Measurements from ENCODE around the gene APOL1.
A peak's percentile ranks its signal among the peaks of the same experiment; 100 is the strongest.

APOL1 gene

GRCh38 chr22:36284171-36284571, 31.2 kb downstream of the APOL1 start:
- TF ChIP-seq CTCF (IDR thresholded peaks at IDR 0.05; ENCODE audit: low read depth, low read length, missing control alignments): no peak
- in situ Hi-C loops (cut with HindIII; ENCODE audit: low sequenced_read_pairs): no loop called here
- H3K4me3 ChIP-seq (ENCODE audit: low read depth, low read length): no peak overlapping the region
- no peak for DNase-seq (ENCODE audit: low read depth)

- in situ Hi-C loops (cut with HindIII; ENCODE audit: low sequenced_read_pairs): no loop called here
- H3K4me3 ChIP-seq (ENCODE audit: low read depth, low read length): no peak overlapping the region
- TF ChIP-seq CTCF (IDR thresholded peaks at IDR 0.05; ENCODE audit: low read depth, low read length, missing control alignments): no peak
- no peak for DNase-seq (ENCODE audit: low read depth)
These were observed 32.1 kb downstream of the APOL1 start for GRCh38 chr22:36285017-36285416.

- in situ Hi-C loops (cut with HindIII; ENCODE audit: low sequenced_read_pairs): no loop called here
- H3K4me3 ChIP-seq (ENCODE audit: low read depth, low read length): no peak overlapping the region
- no peak for DNase-seq (ENCODE audit: low read depth)
- no peak for TF ChIP-seq CTCF (IDR thresholded peaks at IDR 0.05; ENCODE audit: low read depth, low read length, missing control alignments)
These were observed 32.6 kb downstream of the APOL1 start for GRCh38 chr22:36285545-36285944.

GRCh38 chr22:36286096-36286957, 33.4 kb downstream of the APOL1 start:
- TF ChIP-seq CTCF (IDR thresholded peaks at IDR 0.05; ENCODE audit: low read depth, low read length, missing control alignments): peak; percentile 98
- H3K4me3 ChIP-seq (ENCODE audit: low read depth, low read length): no peak overlapping the region
- peak; percentile 57 for DNase-seq (ENCODE audit: low read depth)
- in situ Hi-C loops (cut with HindIII; ENCODE audit: low sequenced_read_pairs): no loop called here

- no peak overlapping the region for H3K4me3 ChIP-seq (ENCODE audit: low read depth, low read length)
- DNase-seq (ENCODE audit: low read depth): no peak
- in situ Hi-C loops (cut with HindIII; ENCODE audit: low sequenced_read_pairs): no loop called here
- no peak for TF ChIP-seq CTCF (IDR thresholded peaks at IDR 0.05; ENCODE audit: low read depth, low read length, missing control alignments)
These were observed 35.1 kb downstream of the APOL1 start for GRCh38 chr22:36287881-36288515.

GRCh38 chr22:36288571-36289405, 35.9 kb downstream of the APOL1 start:
- in situ Hi-C loops (cut with HindIII; ENCODE audit: low sequenced_read_pairs): no loop called here
- no peak for DNase-seq (ENCODE audit: low read depth)
- no peak overlapping the region for H3K4me3 ChIP-seq (ENCODE audit: low read depth, low read length)
- TF ChIP-seq CTCF (IDR thresholded peaks at IDR 0.05; ENCODE audit: low read depth, low read length, missing control alignments): no peak
